NCI-H748 treated with DMSO at 0.1 percent for 48 hours (cell line): ENCODE data around the gene BRINP1.

Experiments
- DNase-seq: peaks from one replicate; lab custom pipeline; 2025; lab: John Stamatoyannopoulos, UW

The BRINP1 gene

GRCh38 chr9:119278171-119278570 lies 91.1 kb downstream of the BRINP1 start:
- no peak for DNase-seq

DNA sequence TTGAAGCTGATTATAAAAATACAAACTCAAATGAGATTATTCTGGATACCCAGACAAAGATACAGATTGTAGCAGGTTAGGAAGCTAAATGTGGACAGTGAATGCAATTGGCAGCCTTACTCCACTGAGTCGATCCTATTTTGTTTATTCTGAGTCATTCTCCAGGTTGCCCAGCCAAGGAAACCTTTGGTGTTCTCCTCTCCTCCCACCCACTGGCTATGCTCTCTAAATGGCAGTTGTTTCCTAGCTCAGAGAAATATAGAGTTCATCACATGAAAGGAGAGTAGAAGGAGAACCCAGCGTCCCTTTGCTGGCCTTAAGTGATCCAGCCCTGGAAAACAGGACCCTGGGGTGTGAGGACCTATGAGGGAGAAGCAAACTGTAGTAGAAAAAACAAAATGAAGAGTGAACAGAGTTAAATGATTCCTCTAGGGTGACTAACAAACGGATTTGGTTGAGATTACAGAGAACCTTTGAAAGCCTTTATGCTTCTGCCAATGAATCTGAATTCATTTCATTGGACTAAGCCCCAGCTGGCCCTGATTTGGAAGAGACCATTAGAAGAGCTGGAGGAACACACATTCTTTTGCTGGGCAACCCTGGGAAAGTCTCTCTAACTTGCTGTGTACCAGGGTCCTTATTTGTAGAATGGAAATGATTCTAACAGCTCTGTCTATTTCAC lies 95.1 kb downstream of the BRINP1 start:
- DNase-seq = no peak

DNA sequence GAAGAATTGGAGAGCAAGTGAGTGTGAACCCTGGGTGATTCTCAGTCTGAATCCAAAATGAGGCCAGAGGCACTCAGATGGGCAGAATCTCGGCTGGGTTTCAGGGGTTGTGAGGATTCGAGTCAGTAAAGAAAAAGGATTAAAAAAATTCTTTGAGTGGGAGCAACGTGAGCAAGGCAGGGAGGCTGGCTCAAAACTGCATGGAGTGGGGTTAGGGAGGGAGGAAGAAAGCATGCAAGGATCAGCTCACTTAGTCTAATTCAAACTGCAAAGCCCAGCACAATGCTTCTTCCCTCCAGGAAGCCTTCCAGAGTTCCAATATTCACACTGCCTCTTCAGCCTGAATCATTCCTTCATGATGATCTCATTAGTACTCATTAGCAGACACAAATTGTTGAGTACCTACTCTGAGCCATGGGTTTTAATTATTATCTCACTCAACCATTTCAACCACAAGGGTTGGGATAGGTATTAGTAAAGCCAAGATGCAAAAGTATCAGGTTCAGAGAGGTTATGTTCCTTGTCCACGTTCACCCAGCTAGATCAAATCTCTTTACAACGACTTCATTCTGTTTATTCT lies 95.8 kb downstream of the BRINP1 start:
- DNase-seq = no peak

DNA sequence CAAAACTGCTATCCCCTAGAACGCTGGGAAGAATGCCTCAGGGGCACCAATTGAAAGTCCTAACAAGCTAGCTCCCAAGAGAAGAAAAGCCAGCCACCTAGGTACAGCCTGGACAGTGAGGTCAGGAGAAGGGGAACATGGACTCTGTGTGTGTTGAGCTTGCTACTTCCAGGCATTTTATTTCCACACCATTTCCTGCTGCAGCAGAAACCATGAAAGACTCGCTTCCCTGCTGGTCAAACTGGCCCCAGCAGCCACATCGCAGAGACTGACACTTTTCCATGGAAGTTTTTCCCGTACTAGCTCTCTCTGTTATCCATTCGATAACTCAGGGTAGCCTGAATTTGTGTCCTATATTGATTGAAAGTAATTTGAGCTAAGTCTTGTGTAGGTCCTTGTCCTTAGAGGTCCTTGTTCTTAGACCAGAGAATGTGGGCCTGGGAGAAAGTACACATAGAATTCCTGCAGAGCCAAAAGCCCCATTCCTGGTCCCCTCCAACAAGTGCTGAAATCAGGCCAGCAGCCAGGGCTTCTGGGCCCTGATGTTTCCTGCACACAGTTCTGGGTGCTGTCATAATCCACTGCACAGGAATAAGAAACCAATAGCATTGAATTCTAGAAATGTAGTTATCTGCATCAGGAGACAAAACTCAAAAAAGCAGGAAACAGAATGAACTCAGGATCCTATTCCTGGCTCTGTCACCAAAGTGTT lies 96.6 kb downstream of the BRINP1 start:
- DNase-seq = no peak

DNA sequence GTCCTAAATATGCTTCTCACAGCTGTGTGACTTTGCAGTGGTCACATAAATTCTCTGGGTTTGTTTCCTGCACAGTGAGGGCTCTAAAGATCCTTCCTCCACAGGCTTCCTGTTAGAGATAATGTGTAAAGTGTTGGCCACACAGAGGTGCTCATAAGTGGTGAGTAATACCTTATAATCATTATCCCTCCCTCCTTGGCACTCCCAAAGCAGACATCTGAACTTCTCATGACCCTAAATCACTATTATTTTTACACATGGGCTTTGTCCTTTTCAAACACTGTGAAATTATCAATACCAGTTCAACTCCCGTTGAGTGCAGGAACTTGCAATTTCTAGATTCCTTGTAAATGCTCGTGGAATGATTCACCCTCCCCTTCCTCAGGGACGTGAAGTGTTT lies 100.2 kb downstream of the BRINP1 start:
- DNase-seq = no peak

- no peak for DNase-seq
These were observed 105.1 kb downstream of the BRINP1 start for GRCh38 chr9:119264165-119264564.

- DNase-seq = no peak
These were observed 111.6 kb downstream of the BRINP1 start for GRCh38 chr9:119257592-119257991.

DNA sequence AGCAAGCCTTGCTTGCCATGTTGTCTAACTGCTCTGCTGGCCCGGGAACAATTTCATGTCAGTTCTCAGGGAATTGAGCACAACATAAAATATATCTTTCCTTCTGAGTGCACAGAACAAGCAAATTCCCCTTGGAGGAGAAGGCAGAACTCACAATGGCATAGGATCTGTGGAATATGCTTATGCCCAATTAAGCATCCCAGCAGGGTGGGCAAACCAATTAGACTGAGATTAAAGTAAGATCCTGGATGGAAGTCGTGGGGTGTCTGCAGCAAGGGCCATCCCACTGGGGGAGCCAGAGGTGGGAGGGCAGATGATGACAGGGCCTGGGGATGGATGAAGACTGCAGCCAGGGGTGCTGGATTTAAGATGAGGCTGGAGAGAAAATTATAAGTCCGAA lies 114.1 kb downstream of the BRINP1 start:
- DNase-seq = no peak

- no peak for DNase-seq
These were observed 116.5 kb downstream of the BRINP1 start for GRCh38 chr9:119252671-119253299.

- DNase-seq = no peak
These were observed 117.3 kb downstream of the BRINP1 start for GRCh38 chr9:119251936-119252335.

DNA sequence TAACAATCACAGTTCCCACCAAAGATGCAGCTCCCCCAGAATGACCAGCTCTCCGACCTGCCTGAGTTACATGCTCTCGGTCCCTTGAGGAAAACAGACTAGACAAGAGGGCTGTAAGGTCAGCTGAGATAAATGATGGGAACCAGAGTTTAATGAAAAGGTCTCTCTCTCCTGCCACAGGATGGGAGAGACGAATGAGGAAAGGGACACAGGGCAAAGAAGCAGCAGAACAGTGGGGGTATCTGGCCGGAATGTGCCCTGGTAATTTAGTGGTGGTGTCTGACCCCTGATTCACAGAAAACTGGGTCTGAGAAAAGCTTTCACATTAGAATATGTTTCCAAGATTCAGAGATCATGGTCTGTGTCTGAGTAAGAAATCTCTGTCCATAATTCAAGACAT lies 118.5 kb downstream of the BRINP1 start:
- no peak for DNase-seq

DNA sequence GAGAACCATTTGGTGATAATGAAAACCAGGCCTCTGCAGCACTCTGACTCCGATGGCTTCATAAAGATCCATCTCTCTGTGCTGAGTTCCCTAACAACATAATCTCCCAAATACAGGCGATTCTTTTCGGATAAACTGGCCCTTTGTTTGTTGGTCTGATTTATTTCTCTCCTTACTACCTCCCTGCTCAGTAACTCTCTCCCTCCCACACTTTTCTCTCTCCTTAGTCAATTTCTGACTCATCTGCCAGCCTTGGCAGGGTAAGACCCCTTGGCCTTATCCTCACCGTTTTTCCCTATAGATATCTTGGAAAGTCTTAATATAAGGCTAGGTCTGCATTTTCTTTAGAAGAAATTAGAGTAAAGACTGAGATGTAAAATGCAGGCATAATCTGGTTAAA lies 128.7 kb downstream of the BRINP1 start:
- no peak for DNase-seq

DNA sequence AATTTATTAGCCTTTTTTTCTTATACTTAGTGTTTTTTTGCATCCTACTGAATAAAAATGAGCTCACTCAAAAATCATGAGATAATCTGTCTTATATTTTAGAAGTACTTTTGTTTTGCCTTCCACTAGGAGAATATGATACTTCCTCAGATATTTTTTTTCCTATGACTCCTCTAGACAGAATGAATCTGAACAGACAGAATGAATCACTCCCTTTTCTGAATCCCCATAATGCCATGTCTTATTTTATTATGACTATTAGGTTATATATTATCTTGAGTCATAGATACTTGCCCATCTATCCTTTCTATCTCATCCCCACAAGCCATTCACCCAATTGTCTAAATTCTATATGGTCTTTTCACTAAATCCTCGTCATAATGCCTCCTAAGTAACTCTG lies 134.6 kb downstream of the BRINP1 start:
- no peak for DNase-seq

DNA sequence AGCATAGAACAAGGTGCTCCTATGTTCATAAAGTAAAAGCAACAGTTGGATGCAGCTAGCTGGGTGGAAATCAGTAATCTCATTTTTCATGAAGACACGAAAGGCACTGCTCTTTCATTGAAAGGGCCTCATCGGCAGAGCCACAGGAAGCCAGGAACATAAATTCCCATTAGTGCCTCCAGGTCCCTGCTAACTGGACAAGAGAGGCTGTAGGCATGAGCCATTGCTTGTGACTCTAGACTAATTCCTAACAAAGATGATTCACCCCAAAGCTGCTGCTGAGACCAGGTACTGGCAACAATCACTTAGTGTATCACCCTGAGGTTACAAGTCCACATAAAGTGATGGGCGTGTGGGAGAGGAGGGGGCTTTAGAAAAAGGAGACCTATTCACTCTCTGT lies 141.8 kb downstream of the BRINP1 start:
- DNase-seq = no peak

DNA sequence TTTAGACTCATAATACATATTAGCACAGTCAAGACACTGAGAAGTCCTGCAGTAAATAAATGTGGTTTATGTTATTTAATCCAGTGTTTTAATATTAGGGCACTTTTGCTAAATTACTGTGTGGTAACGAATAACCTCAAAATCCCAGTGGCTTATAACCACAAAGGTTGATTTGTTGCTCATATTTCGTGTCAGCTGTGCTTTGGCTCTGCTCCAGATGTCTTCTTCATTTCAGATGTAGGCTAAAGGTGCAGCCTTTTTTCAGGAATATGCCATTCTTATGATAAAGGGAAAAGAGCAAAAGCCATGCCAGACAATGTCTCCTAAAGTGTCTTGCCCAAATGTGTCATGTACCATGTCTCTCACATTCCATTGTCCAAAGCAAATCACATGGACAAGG lies 144.8 kb downstream of the BRINP1 start:
- no peak for DNase-seq

DNA sequence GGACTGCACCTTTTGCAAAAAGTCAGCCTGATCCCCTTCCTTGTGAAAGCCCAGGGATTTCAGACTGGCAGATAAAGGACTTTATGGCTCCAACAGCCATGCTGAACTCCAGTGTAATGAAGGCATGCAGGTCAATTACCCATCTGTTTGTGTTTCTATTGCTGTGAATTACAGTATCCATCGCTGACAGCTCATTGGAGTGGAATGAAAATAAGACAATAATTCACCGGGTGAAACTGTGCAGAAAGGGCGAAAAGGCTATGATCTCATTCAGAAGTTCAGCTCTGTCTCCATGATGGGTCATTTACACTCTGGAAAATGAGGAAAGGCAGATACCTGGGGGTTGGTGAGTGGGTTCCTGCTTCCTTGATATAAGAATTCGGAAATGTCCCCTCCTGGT lies 148.0 kb downstream of the BRINP1 start:
- no peak for DNase-seq

DNA sequence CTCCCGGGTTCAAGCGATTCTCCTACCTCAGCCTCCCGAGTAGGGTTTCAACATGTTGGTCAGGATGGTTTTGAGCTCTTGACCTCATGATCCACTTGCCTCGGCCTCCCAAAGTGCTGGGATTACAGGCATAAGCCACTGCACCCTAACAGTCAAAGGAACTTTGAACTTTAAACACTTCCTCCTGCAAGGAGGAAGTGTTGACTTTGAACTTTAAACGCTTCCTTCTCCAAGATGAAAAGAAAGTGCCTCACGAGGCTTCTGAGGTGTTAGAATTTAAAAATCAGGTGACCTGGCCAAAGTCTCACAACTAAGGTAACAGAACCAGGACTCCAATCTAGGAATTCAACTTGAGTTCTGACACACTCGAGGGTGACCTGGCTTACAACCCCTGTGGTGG lies 150.9 kb downstream of the BRINP1 start:
- DNase-seq = no peak

DNA sequence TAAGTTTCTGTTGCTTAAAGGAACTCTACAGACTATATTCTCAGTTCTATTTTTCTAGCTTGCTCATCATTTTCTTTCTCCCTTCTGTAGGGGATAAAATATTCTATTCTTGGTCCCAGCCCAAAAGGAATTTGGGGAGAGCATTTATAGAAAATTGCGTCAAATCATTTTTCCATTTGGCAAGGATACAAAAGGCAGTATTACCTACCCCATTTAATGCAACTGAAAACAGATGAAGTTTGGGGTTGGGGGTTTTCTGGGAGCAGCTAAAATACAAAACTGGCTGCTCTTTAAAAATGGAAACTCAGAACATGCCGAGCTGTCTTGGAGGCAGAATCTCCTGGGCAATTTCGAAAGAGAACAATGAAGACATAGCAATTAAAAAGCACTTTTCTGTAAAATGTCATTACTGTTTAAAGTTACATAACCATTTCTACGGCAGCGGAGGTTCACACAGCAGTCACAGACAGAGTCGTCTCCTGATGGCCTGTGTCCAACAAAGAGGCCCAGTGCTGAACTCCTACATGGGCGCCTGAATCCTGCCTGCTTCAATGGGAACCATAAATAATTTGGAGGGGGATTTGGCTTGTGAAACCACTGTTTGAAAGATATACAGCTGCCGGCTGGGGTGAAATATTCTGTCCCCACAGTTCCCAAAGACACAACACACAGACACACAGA lies 152.4 kb downstream of the BRINP1 start:
- no peak for DNase-seq

DNA sequence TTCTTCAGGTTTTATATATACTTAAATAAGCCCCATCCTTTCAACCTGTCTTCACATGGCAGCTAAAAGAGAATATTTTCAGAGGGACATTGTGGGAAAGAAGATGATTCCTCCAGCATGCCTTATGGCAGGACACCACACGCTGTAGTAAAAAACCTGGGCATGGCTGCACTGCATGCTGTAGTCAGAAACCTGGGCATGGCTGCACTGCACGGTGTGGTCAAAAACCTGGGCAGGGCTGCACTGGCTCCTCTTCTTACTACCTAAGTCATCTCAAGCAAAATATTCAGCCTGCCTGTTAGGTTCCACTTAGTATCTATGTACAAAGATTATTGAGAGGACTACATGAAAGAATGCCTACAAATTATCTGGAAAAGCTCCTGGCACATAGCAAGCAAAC lies 153.6 kb downstream of the BRINP1 start:
- no peak for DNase-seq

DNA sequence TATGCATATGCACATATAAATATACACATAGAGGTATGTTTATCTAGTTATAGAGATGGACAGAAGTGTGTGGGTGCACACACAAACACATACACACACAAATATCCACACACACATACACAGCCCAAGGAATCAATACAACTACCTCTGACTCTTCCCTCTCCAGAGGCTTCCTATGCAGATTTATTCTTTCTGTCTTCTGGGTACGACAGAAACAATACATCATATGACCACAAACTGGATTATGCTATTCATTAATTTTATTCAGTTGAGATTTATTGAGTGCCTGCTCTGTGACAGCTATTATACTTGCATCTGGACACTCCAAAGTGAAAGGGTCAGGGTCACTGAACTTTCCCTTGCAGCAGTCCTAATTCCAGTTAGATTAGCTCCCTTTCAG lies 155.8 kb downstream of the BRINP1 start:
- no peak for DNase-seq

GRCh38 chr9:119197893-119198607 lies 171.2 kb downstream of the BRINP1 start:
- DNase-seq = no peak

DNA sequence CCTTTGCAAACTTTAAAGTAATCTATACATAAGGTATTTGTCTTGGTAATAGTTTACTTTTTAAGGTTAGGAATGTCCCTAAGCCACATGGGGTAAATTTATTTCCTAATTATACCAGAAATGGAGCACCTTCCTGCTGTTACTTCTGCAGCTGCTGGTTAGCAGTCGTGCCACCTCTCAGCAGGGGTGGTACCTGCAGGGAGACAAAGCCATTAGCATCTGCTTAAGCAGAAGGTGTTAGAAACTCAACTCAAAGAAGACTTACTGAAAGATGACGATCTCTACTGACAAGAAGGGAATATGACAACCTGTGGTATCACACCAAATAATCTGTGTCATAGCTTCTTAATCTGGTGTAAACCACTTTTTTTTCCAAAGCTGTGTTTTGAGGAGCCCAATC lies 173.7 kb downstream of the BRINP1 start:
- no peak for DNase-seq
